GM12874 (cell line): ENCODE data around the gene FRMD4A.

Experiments
- CTCF ChIP-seq: IDR thresholded peaks from 2 replicates; pipeline ENCODE4 v1.5.1; 2011; ENCODE audit warnings: low read depth, mild to moderate bottlenecking, control low read depth, low read length, moderate library complexity; ENCODE audit not compliant: insufficient read depth

Gene FRMD4A

GRCh38 chr10:13883636-13884444 is 446.9 kb downstream of the FRMD4A start:
- TF ChIP-seq CTCF = no peak

- no peak for TF ChIP-seq CTCF
Measured at GRCh38 chr10:13882119-13882711, 448.5 kb downstream of the FRMD4A start.

GRCh38 chr10:13880760-13881159 is 450.0 kb downstream of the FRMD4A start:
- TF ChIP-seq CTCF = no peak

GRCh38 chr10:13877154-13877909 is 453.4 kb downstream of the FRMD4A start:
- TF ChIP-seq CTCF = no peak

- no peak for TF ChIP-seq CTCF
Measured at GRCh38 chr10:13873196-13873595, 457.5 kb downstream of the FRMD4A start.

GRCh38 chr10:13872411-13872810 is 458.3 kb downstream of the FRMD4A start:
- no peak for TF ChIP-seq CTCF

- no peak for TF ChIP-seq CTCF
Measured at GRCh38 chr10:13871776-13872175, 458.9 kb downstream of the FRMD4A start.
